NCI-H1930 (cell line): ENCODE results near the gene NDST1.

Source experiments
- DNase-seq, 2 experiments: peaks; one replicate each; lab custom pipeline; 2025; lab: John Stamatoyannopoulos, UW

Gene NDST1

DNA sequence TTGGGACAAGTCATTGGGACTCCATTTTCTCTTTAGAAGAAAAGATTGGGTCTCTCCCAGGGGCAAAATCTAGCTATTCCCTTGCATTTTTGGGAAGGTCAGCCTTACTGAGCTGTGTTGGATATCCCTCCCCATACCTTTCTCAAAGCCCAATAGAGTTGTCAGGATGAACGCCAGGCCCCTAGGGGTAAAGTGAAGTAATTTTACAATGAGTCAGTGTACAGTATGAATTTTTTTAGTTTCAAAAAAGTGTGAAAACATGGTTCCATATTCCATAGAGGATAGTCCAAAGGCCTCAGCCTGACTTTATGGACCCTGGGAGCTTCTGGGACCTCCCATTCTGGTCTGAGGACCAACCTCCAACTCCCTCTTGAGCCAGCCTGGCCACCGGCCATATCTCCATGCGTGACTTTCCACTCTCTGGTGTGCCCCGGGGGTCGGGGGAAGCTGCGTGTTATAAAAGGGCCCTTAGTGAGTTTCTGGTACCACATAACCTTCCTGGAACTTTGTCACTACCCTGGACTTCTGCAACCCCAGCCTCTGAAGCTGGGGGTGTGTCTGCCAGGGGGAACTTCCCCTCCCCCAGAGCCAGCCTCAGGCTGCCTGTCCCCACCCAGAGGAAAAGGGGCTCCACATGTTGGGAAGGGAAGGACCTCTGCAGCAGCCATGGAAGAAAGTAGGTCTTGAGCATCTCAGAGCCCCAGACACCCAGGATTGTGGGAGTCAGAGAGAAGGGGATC, 80.1 kb downstream of the NDST1 start:
- no peak for DNase-seq

DNA sequence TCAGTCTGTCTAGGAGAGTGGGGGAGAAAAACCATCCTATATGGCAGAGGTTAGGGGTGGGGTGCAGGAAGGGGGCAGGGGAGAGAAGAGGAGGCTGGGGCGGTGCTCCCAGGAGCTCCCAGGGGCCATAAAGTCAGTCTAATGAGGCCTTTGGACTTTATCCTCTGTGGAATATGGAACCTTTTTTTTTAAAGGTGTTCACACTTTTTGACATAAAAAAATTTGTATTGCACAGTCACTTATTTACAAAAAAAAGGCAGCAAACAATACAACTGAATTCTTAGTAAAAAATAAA, 80.6 kb downstream of the NDST1 start:
- DNase-seq: no peak

DNA sequence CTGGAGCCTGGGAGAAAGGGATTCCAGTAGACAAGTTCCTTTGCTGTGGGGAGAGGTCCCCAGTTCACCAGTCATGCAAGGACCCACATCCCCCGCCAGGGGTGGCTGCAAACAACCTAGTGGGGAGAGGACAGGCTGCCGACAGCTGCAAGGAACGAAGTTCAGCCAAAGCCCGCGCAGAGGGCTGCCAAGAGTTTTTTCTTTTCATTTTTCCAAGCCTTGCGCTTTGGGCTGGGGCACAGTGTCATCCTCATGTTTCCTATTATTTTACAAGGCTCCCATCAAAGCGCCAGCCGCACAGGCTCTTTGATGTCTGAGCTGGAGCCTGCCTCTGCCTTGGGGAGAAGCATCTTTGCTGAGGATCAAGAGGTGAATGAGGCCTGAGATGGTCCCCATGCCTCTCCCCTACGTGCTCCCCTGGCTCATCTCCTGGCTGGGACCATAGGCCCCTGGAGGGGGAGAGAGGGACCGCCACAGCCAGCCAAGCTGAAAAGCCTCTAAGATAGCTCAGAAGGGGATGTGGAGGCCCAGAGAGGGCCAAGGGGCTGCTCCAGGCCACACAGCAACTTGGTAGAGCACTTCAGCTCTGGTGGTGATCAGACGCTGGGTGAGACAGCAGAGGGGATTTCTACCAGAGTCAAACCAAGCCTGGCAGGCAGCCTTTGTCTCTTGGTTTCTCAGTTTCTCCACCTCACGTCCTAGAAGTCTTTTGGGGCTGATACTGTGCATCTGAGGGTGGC, 82.1 kb downstream of the NDST1 start:
- no peak for DNase-seq

DNA sequence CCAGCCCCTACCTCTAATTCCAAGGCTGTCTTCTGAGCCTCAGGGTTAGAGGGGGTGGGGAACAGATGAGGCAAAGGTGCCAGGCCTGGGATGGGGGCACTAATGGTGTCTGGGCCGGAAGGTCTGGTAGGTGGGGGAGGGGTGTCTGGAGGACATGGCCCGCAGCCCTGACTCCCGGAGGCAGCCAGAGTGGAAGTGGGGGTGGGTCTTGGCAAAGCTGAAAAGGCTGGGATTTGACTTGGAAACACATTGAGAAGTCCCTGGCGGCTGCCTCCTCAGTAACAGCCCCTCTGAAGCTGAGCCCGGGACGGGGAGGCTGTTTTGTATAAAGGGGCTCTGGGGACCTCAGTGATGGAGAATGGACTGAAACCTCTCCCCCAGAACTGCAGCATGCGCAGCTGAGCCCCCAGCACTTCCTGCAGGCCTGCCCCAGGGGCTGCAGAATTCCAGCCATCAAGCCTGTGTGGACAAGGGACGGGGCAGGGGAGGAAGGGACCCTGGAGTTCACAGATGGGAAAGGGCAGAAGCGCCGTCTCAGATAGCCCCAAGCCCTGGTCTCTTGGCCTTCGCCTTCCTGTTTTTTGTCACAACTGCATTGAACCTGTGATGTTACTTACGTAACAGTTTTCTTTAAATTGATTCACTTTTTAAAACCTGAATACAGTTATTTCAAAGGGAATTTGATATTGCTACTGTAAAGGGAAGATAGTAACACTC, 83.2 kb downstream of the NDST1 start:
- no peak for DNase-seq

DNA sequence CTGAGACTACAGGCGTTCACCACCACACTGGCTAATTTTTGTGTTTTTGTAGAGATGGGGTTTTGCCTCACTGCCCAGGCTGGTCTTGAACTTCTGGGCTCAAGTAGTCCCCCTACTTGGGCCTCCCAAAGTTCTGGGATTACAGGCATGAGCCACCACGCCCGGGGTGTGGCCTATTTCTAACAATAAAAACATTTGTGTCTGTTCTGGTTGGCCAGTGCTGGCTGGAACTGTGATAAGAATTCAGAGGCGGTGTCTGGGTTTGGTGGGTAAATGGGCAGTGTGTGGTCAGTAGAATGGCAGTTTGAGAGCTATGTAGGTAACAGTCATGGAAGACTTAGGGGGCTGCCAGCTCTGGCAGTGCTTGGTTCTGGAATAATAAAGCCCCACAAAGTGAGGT, 85.7 kb downstream of the NDST1 start:
- DNase-seq: no peak

DNA sequence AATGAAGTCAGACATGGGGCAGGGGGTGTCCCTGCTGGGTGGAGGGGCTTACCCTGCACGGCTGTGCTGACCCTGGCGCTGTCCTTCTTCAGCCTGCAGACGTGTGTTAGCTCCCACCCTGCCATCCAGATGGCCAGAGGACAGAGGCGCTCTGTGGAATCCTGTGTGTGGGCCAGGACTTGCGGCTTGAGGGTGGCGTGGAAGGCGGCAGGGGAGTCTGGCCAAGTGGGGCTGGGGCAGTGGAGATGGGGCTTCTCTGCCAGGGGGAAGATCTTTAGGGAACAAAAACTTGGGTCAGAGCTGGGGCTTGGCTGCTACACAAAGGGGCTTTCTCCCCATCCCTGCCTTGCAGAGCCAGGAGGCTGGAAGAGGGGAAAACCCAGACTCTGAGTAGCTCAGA, 86.1 kb downstream of the NDST1 start:
- no peak for DNase-seq

DNA sequence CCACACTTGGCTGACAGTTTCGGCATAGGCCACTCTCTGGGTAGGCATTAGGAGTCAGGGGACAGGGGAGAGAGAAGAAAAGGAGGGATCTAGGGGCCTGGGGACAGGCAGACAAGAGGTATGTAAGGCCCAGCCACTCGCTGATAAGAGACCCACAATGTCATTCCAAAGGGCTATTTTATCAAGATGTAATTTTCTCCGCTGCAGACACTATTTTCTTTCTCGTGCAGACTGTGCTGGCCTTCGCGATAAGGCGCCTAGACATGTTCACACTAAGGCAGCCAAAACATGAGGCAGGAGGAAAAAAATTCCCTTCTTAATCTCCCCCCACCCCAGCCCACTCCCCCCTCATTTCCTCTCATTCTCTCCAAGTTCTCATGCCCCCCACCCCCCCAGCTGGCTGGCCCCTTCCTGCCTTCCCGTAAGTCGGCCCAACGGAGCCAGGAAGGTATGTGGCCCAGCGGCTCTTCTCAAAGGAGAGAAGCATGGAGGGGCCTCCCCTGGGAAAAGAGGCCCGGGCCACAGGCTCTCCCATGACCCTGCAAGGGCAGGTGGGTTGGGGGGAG, 87.6 kb downstream of the NDST1 start:
- DNase-seq: no peak

DNA sequence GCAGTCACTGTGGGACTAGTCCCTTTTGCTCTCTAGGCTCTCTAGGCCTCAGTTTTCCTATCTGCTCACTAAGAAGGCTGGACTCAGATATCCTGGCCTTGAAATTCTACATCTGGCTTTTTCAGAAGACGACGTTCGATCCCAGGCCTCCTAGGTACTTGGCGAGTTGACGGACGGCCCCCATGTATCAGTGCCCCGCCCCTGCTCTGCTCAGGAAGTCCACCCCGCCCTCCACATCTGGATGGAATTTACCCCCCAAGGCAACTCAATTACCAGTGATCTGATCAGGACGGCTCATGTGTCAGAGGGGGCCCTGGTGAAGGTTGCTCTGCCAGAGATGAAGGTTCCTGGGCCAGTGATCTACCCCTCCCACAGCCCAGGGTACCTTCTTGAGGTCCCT, 88.4 kb downstream of the NDST1 start:
- DNase-seq: no peak

DNA sequence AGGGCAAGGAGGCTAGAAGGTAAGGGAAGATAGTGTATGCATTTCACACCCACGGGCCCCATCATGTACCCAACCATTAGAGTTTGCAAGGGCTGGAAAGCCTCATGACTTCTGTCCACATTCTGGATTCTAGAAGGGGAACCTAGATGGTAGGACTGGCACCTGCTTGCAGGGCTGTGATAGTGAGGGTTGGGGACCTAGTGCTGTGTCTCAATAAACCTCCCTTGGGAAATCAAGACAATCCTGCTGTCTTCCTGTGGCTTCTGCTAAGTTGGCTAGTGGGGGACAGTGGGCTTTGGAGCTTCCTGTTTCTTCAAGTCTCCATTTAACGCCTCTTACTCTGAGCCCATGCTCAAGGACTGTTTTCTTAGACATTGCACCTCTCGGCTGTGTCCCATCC, 88.9 kb downstream of the NDST1 start:
- DNase-seq: no peak

DNA sequence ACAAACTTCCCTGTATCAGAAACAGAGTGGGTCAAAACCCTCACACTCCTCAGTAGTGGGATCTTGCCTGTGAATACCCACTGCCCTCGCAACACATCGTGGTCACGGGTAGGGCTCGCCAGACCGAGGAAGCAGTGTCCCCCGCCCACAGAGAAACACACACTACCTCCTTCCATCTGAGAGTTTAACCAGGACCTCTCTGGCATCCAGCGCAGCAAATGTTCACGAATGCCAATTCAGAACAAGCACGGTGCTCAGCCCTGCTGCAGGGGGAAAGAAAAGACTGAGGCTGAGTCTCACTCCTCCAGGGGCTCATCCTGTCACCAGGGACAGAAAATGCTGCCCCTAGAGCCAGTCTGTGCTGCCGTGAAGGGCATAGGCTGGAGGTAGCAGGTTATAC, 90.1 kb downstream of the NDST1 start:
- DNase-seq: no peak

DNA sequence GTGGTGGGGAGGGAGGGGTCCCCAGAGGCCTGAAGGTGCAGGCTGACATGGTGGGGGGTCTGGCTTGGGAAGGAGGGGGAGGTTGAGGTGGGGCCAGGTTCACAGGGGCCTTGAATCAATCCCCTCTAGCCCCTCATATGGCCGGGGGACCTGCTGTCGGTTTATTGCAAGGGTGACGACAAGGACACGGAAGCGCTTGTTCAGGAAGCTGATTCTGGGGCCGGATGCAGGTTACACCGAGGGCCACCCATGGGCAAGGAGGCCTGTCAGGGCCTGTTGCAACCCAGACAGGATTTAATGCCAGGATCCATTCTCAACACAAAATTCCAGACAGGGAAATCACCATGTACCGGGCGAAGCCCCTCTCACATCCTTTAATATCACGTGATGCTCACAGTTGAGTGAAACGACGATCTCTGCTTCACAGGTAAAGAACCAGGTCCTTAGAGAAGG, 90.9 kb downstream of the NDST1 start:
- DNase-seq: no peak

DNA sequence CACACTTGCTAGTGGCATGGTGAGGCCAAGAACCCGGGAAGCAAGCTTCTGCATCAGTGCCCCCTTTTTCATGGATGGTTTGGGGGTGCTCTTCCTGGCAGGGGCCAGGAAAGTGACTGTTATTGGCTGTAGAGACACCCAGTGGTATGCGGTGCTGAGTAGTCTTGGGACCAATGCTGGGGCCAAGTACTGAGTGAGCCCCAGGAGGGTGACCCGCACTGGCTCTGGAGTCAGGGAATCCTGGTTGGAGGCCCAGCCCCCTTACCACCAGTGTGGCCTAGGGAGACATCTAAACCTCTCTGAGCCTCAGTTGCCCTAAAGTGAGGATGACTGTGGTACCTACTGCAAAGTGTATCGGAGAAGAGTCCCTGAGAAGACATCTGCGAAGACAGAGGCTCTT, 91.3 kb downstream of the NDST1 start:
- DNase-seq: no peak

DNA sequence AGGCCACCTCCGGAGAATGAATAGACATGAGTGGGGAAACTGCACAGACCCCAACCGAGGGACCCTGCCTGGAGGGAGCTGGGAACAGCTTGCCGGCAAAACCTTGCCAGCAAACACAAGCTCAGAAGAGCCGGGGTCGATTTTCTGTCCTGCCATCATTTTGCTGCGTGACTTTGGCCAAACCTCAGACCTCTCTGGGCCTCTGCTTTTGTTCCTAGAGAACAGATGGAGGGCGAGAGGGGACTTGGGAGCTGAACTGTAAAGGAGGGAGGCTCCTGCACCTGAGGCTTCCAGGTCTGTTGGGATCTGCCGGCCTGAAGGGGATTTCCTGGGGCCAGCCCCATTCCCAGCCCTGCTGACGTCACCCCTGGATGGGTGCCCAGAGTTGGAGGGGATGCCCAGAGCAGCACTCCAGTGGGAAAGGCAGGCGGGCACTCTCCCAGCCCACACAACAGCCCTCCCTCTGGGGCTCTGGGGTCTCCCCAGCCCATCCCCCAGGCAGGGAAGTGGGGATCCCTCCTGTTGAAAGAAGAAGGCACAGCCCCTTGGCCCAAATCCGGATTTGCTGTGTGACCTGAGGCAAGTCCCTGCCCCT, 92.1 kb downstream of the NDST1 start:
- no peak for DNase-seq

DNA sequence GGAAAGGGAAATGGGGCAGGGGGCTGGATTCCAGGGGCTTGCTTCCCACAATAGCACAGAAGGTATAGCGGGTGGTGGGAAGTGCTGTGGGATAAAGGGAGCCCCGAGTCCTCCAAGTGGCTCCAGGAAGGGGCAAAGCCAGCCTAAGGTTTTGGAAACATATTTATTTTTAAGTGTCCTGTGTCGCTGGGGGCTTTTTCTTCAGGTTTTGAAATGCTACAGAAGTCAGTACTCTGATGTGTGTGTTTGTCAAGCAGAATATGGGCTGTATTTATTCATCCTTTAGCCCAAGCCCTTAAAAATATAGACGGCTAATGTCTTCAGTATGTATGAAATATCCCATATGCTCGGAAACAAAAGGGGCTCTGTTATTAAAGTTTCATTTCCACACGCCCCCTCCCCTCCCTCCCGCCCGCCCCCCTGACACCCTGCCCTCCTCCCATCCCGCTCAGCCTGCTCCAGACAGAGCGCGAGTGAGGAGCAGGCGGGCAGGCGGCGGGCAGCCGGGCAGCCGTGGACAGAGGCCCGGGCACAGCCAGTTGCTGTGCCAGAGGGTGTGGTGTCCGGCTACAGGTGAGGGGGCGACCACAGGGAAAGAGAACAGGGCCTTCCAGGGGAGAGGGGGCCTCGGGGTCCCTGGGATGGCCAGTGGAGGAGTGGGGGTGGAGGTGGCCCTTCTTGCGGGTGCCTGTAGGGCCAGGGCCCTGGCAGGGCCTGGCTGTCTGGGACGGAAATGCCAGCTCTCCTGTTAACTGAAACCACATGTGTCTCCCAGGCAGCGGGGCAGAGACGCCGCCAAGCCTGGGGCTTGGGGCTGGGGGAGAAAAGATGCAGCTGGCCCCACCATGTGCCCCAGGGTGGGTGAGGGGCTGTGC, 92.9 kb downstream of the NDST1 start:
- DNase-seq: no peak

DNA sequence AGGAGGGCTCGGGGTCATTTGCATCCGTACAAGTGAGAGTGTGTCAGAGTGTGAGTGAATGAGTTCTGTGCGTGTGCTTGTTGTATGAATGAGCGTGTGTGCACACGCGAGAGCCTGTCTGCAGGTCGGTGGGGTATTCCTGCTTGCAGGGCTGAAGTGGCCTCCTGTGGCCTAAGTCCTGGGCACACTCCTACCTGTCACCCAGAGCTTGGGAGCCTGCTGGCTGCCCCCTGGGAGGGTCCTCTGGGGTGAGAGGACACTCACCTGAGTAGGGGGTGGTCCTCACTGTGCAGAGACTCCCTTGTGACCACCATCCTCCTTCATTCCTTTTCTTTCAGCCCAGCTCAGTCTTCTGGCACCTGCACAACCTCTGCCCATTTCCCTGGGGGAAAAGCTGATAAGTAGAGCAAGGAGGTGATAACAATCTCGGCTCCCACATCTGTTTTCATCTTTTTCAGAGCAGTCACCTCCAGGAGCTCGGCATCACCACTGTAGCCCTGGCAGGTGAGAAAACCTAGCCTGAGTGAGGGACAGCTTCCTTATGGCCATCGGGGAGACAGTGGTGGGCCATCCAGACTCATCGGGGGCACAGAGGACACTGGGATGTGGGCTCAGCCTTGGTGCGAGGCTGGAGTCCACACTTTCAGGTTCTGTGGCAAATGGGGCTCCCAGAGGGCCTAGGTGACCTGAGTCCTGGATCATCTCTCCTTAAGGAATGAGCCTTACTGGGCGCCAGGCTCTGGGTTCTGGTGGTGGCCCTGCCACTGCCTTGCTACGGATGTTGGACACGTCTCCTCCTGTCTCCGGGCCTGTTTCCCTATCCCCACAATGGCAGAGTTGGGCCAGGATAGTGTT, 93.8 kb downstream of the NDST1 start:
- no peak for DNase-seq

DNA sequence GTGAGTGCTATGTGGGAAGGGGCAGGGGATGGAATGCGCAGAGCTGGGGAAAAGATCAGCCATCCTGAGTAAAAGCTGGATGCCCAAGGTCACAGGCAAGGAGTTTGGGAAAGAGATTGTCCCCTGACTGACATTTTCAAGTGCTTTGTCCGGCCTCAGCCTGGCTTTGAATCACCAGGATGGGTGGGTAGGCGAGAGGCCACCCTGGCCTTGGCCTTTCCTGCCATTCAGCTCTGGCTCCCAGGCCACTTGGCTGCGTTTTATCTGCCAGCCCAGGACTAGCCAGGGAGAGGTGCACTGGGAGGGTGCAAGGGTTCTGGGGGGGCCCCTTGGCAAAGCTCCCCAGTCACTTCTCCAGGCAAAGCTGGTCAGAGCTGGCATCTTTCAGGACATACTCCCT, 95.1 kb downstream of the NDST1 start:
- DNase-seq: no peak

DNA sequence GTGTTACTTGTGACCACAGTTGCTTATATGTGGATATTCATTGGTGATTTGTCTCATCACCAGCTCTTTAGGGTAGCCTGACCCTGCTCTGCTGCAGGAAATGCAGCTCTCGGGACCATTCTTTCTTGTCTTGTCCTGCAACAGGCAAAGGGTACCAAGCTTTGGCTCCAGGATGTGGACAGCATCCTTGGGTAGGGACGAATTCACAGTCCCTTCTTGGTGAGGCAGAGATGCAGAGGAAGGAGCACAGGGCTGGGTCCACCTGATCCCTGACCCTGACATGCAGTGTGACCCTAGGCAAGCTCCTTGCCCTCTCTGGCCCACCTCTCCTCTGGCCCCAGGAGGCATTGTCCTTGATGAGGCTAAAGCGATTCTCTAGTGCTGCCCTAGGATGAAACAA, 95.6 kb downstream of the NDST1 start:
- no peak for DNase-seq

DNA sequence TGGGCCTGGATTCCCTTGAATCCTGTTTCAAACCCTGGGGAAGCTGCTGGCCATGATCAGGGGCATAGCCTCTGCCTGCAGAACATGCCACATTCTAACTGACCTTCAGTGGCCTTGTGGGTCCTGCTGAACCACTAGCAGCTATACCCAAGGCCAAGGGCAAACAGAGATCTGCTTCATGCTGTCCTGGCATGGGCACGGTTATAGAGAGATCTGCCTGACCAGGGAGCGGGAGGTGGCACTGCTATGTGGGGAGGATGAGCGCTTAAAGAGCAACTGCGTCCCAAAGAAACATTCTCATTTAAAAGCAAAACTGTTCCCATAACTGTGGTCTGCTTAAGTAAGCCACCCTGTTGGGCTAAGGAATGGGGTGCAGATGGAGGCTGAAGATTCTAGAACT, 96.1 kb downstream of the NDST1 start:
- DNase-seq: no peak

DNA sequence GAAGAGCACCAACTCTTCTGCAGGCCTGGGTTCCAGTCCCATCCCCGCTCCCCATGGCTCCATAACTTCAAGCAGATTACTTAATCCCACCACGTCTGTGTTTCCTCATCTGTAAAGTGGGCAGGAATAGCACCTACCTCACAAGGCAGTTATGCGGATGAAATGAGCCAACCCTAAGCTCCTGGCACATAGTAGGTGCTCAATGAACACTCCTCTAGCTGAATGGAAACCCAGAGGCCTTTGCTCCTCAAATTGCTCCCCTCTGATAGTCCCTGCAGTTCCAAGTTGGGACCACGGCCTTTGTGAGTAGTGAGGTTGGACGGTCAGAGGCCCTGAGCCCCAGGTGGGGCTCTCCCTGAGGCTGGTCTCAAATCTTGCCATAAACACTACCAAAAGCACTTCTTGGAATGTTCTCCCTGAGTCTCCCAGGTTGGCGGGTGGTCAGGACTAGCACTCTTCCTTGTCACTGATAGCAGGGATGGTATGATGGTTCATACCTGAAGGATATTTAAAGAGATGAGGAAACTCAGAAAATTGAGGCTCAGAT, 97.0 kb downstream of the NDST1 start:
- DNase-seq: no peak

DNA sequence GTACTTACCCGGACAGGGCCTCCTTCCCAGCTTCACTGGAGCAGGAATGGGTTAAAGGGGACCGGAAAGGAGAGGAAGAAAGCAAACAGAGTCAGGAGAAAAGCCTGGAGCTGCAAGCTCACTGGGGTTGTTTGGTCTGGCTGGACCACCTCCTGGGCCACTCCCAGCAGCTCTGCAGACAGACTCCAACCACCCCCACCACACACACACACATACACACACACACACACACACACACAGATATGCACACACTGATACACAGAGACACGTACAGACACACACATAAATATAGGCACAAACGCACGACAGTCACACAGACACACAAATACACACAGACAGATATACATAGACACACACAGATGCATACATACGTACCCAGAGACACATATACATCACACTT, 97.6 kb downstream of the NDST1 start:
- no peak for DNase-seq
